ENCODE data around the gene MLLT3. TPM values are rescaled to one million over a fixed set of nuclear protein-coding genes. Genes with fewer than 3 reads are reported as not detected.

Gene MLLT3
- total RNA-seq, 1 experiment from 2014 or later, result 7.0 TPM

DNA sequence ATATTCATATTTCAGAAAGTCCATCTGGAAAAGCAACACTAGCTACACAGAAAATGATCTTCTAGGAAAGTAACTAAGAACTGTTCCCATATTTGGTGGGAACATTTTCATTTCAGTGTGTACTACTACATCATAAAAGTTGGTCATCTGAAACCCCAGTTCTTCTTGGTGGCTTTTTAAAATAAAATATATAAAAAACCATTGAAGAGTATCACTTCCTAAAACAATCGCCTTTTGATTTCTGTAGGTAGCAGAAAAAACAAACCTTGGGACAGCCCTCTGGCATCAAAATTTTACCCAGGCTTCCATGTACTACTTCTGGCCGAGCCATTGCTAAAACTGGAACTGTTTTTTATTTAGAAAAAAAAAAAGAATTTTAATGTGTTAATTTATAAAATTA, 158.5 kb downstream of the MLLT3 start:
- ChIA-PET POLR2A (no interaction called here), CTCF (no interaction called here)
- H3K27me3 Mint-ChIP-seq (ENCODE audit: low read depth), result no peaks in the 10 kb centered on the region
- TF ChIP-seq, protein P1, sequence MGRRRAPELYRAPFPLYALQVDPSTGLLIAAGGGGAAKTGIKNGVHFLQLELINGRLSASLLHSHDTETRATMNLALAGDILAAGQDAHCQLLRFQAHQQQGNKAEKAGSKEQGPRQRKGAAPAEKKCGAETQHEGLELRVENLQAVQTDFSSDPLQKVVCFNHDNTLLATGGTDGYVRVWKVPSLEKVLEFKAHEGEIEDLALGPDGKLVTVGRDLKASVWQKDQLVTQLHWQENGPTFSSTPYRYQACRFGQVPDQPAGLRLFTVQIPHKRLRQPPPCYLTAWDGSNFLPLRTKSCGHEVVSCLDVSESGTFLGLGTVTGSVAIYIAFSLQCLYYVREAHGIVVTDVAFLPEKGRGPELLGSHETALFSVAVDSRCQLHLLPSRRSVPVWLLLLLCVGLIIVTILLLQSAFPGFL (CRISPR knock-in tag; IDR thresholded peaks at IDR 0.05; ENCODE audit: borderline replicate concordance), result no peak
- TF ChIP-seq IRF1 (CRISPR knock-in tag; IDR thresholded peaks at IDR 0.05) (no peak), RELA (CRISPR knock-in tag; IDR thresholded peaks at IDR 0.05; ENCODE audit: borderline replicate concordance) (no peak), E2F4 (CRISPR knock-in tag; IDR thresholded peaks at IDR 0.05; ENCODE audit: borderline replicate concordance, low read depth) (no peak), MYBL2 (CRISPR knock-in tag; IDR thresholded peaks at IDR 0.05) (no peak), SP1 (CRISPR knock-in tag; conservative IDR thresholded peaks at IDR 0.05) (no peak), ELF4 (CRISPR knock-in tag; IDR thresholded peaks at IDR 0.05; ENCODE audit: low read depth) (no peak), NFE2L1 (CRISPR knock-in tag; IDR thresholded peaks at IDR 0.05) (no peak), IRF2 (CRISPR knock-in tag; IDR thresholded peaks at IDR 0.05; ENCODE audit: borderline replicate concordance, low read depth) (no peak), FOXK1 (CRISPR knock-in tag; IDR thresholded peaks at IDR 0.05) (no peak), ZNF232 (CRISPR knock-in tag; IDR thresholded peaks at IDR 0.05) (no peak), ETV6 (CRISPR knock-in tag; IDR thresholded peaks at IDR 0.05) (no peak)
- TF ChIP-seq, protein P2, sequence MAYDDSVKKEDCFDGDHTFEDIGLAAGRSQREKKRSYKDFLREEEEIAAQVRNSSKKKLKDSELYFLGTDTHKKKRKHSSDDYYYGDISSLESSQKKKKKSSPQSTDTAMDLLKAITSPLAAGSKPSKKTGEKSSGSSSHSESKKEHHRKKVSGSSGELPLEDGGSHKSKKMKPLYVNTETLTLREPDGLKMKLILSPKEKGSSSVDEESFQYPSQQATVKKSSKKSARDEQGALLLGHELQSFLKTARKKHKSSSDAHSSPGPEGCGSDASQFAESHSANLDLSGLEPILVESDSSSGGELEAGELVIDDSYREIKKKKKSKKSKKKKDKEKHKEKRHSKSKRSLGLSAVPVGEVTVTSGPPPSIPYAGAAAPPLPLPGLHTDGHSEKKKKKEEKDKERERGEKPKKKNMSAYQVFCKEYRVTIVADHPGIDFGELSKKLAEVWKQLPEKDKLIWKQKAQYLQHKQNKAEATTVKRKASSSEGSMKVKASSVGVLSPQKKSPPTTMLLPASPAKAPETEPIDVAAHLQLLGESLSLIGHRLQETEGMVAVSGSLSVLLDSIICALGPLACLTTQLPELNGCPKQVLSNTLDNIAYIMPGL (CRISPR knock-in tag; IDR thresholded peaks at IDR 0.05), result no peak
- TF ChIP-seq, protein P3, sequence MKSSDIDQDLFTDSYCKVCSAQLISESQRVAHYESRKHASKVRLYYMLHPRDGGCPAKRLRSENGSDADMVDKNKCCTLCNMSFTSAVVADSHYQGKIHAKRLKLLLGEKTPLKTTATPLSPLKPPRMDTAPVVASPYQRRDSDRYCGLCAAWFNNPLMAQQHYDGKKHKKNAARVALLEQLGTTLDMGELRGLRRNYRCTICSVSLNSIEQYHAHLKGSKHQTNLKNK (CRISPR knock-in tag; IDR thresholded peaks at IDR 0.05), result no peak
- TF ChIP-seq, protein P4, sequence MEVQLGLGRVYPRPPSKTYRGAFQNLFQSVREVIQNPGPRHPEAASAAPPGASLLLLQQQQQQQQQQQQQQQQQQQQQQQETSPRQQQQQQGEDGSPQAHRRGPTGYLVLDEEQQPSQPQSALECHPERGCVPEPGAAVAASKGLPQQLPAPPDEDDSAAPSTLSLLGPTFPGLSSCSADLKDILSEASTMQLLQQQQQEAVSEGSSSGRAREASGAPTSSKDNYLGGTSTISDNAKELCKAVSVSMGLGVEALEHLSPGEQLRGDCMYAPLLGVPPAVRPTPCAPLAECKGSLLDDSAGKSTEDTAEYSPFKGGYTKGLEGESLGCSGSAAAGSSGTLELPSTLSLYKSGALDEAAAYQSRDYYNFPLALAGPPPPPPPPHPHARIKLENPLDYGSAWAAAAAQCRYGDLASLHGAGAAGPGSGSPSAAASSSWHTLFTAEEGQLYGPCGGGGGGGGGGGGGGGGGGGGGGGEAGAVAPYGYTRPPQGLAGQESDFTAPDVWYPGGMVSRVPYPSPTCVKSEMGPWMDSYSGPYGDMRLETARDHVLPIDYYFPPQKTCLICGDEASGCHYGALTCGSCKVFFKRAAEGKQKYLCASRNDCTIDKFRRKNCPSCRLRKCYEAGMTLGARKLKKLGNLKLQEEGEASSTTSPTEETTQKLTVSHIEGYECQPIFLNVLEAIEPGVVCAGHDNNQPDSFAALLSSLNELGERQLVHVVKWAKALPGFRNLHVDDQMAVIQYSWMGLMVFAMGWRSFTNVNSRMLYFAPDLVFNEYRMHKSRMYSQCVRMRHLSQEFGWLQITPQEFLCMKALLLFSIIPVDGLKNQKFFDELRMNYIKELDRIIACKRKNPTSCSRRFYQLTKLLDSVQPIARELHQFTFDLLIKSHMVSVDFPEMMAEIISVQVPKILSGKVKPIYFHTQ (CRISPR knock-in tag; IDR thresholded peaks at IDR 0.05), result no peak
- H3K9me3 Mint-ChIP-seq, result peaks cover 3% of the 10 kb centered on the region; the same call in 1 of the 2 replicates
- no peaks in the 10 kb centered on the region; the same call in 1 of the 2 replicates for H3K4me1 Mint-ChIP-seq
- no peaks in the 10 kb centered on the region for H3K36me3 Mint-ChIP-seq
- no peak overlapping the region for H3K4me3 Mint-ChIP-seq
- H3K27ac Mint-ChIP-seq, result no peak overlapping the region
- no peak for ATAC-seq
- no peak for DNase-seq (ENCODE audit: low spot score)

DNA sequence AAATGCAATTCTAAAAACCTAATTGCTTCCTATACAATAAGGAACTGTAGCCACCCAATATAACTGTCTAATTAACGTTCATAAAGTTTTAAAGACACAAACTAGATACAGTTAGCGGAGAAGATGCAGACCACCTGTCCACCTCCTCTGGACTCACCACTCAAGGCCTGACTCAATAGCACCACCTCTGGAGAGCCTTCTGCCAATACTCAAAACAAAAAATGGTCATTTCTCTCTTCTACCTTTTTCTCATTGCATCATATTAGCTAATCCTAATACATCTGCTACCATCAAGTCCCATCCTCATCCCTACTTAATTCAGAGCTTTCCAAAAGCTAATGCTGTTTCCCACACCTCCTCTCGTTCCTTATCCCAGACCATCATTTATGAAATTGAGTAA, 159.9 kb downstream of the MLLT3 start:
- ATAC-seq (peak; percentile 76), DNase-seq (ENCODE audit: low spot score) (no peak)
- no peaks in the 10 kb centered on the region; the same call in 1 of the 2 replicates for H3K4me1 Mint-ChIP-seq
- ChIA-PET CTCF (interaction anchor here (0.6 to 1.6 kb wide), 5 partner anchors 12 to 46 kb away, joined by 3 to 5 read pairs (median 4); no protein-coding TSS in a partner anchor), POLR2A (no interaction called here)
- H3K36me3 Mint-ChIP-seq, result no peaks in the 10 kb centered on the region
- H3K9me3 Mint-ChIP-seq, result no peaks in the 10 kb centered on the region
- H3K27me3 Mint-ChIP-seq (ENCODE audit: low read depth), result no peaks in the 10 kb centered on the region
- H3K4me3 Mint-ChIP-seq, result no peak overlapping the region
- no peak overlapping the region for H3K27ac Mint-ChIP-seq
- TF ChIP-seq, protein P5, sequence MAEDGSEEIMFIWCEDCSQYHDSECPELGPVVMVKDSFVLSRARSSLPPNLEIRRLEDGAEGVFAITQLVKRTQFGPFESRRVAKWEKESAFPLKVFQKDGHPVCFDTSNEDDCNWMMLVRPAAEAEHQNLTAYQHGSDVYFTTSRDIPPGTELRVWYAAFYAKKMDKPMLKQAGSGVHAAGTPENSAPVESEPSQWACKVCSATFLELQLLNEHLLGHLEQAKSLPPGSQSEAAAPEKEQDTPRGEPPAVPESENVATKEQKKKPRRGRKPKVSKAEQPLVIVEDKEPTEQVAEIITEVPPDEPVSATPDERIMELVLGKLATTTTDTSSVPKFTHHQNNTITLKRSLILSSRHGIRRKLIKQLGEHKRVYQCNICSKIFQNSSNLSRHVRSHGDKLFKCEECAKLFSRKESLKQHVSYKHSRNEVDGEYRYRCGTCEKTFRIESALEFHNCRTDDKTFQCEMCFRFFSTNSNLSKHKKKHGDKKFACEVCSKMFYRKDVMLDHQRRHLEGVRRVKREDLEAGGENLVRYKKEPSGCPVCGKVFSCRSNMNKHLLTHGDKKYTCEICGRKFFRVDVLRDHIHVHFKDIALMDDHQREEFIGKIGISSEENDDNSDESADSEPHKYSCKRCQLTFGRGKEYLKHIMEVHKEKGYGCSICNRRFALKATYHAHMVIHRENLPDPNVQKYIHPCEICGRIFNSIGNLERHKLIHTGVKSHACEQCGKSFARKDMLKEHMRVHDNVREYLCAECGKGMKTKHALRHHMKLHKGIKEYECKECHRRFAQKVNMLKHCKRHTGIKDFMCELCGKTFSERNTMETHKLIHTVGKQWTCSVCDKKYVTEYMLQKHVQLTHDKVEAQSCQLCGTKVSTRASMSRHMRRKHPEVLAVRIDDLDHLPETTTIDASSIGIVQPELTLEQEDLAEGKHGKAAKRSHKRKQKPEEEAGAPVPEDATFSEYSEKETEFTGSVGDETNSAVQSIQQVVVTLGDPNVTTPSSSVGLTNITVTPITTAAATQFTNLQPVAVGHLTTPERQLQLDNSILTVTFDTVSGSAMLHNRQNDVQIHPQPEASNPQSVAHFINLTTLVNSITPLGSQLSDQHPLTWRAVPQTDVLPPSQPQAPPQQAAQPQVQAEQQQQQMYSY (CRISPR knock-in tag; IDR thresholded peaks at IDR 0.05), result no peak
- TF ChIP-seq, protein P6, sequence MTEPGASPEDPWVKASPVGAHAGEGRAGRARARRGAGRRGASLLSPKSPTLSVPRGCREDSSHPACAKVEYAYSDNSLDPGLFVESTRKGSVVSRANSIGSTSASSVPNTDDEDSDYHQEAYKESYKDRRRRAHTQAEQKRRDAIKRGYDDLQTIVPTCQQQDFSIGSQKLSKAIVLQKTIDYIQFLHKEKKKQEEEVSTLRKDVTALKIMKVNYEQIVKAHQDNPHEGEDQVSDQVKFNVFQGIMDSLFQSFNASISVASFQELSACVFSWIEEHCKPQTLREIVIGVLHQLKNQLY (CRISPR knock-in tag; IDR thresholded peaks at IDR 0.05), result no peak
- no peak for TF ChIP-seq ZNF423 (CRISPR knock-in tag; IDR thresholded peaks at IDR 0.05)
- TF ChIP-seq NR2C2 (CRISPR knock-in tag; IDR thresholded peaks at IDR 0.05), result no peak
- no peak for TF ChIP-seq ZBTB21 (CRISPR knock-in tag; IDR thresholded peaks at IDR 0.05; ENCODE audit: borderline replicate concordance)
- TF ChIP-seq ZNF219 (CRISPR knock-in tag; IDR thresholded peaks at IDR 0.05; ENCODE audit: borderline replicate concordance), result no peak
- TF ChIP-seq, protein P7, sequence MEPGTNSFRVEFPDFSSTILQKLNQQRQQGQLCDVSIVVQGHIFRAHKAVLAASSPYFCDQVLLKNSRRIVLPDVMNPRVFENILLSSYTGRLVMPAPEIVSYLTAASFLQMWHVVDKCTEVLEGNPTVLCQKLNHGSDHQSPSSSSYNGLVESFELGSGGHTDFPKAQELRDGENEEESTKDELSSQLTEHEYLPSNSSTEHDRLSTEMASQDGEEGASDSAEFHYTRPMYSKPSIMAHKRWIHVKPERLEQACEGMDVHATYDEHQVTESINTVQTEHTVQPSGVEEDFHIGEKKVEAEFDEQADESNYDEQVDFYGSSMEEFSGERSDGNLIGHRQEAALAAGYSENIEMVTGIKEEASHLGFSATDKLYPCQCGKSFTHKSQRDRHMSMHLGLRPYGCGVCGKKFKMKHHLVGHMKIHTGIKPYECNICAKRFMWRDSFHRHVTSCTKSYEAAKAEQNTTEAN (CRISPR knock-in tag; IDR thresholded peaks at IDR 0.05), result no peak
